A549 (cell line): ENCODE measurements around the gene SH3RF3. TPM values are rescaled to one million over a fixed set of nuclear protein-coding genes. Genes with fewer than 3 reads are reported as not detected.

Source experiments
- ATAC-seq, 2 experiments: fragments of 200-7000 bp in 1 of 2; fragments of >200 bp in 1 of 2; cut with Nextera tagmentation in 1 of 2; cut with Tn5 transposase in 1 of 2; 3 replicates each; pipeline versions ENCODE4 v1.8.0 to v1.9.1; 2018 to 2020; ENCODE audit warnings: mild to moderate bottlenecking in 1 of 2, moderate library complexity in 1 of 2
- CTCF ChIA-PET: fragments of 300-600 bp; sonication (Branson Sonifier 250); formaldehyde crosslinking; extraction: SDS; loops from one replicate; lab custom pipeline; 2021; ENCODE audit warnings: antibody characterized with exemption, inconsistent platforms; lab: Yijun Ruan, JAX
- POLR2A ChIA-PET: fragments of 350-600 bp; formaldehyde crosslinking; extraction: SDS; loops from one replicate; lab custom pipeline; 2021; ENCODE audit warnings: antibody characterized with exemption, inconsistent platforms; lab: Yijun Ruan, JAX
- DNase-seq, 2 experiments: peaks; one replicate each; pipeline versions ENCODE4 v3.0.0 to v3.0.0-alpha.2; 2011 to 2016; ENCODE audit warnings: low read depth in 1 of 2, low spot score in 1 of 2
- FAIRE-seq: peaks from 2 replicates; lab custom pipeline; 2011; peaks lifted over from hg19 to GRCh38; lab: Jason Lieb, UNC
- H3K27ac ChIP-seq, 2 experiments: fragments of >200 bp; sonication (Bioruptor Twin); formaldehyde crosslinking; 3 replicates each; pipeline ENCODE4 v1.5.1; 2016 to 2017
- H3K4me1 ChIP-seq: fragments of >200 bp; sonication (Bioruptor Twin); formaldehyde crosslinking; 3 replicates; pipeline ENCODE4 v1.6.1; 2016
- H3K4me2 ChIP-seq: fragments of >200 bp; sonication (Bioruptor Twin); formaldehyde crosslinking; 3 replicates; pipeline ENCODE4 v1.6.1; 2016
- H3K4me3 ChIP-seq: fragments of >200 bp; sonication (Bioruptor Twin); formaldehyde crosslinking; 3 replicates; pipeline ENCODE4 v1.5.1; 2016
- H3K9me3 ChIP-seq: fragments of >200 bp; sonication (Bioruptor Twin); formaldehyde crosslinking; 3 replicates; pipeline ENCODE4 v1.6.1; 2016
- CBX8 ChIP-seq: fragments of 200-600 bp; sonication (generic); IDR thresholded peaks from 2 replicates; pipeline ENCODE4 v1.6.1; 2016
- CHD2 ChIP-seq: fragments of 150-350 bp; IDR thresholded peaks from 2 replicates; pipeline ENCODE4 v1.6.1; 2014; ENCODE audit warnings: low read length; ENCODE audit not compliant: partially characterized antibody
- CHD4 ChIP-seq: fragments of 200-600 bp; sonication (generic); IDR thresholded peaks from 2 replicates; pipeline ENCODE4 v1.6.1; 2016; ENCODE audit warnings: antibody characterized with exemption, mild to moderate bottlenecking, borderline replicate concordance
- EHF ChIP-seq: fragments of 250-450 bp; sonication (Bioruptor Pico); IDR thresholded peaks from 2 replicates; pipeline ENCODE4 v1.5.0; 2020; ENCODE audit warnings: mild to moderate bottlenecking
- ELK1 ChIP-seq: fragments of 150-350 bp; IDR thresholded peaks from 2 replicates; pipeline ENCODE4 v1.6.1; 2014; ENCODE audit warnings: low read depth, mild to moderate bottlenecking, low read length
- EP300 ChIP-seq, 2 experiments: fragments of >200 bp; sonication (Bioruptor Twin); formaldehyde crosslinking; IDR thresholded peaks; 2 replicates in 1 of 2; 3 replicates in 1 of 2; pipeline ENCODE4 v1.6.1; 2016 to 2017
- ESRRA ChIP-seq: fragments of 150-350 bp; IDR thresholded peaks from 2 replicates; pipeline ENCODE4 v1.6.1; 2014; ENCODE audit warnings: mild to moderate bottlenecking, low read length, borderline replicate concordance
- FOSL2 ChIP-seq, 2 experiments: fragments of 450-650 bp in 1 of 2; fragments of >200 bp in 1 of 2; sonication (Bioruptor Twin) in 1 of 2; formaldehyde crosslinking; IDR thresholded peaks; 2 replicates each; pipeline versions ENCODE4 v1.5.0 to v1.6.1; 2016 to 2020; ENCODE audit warnings: mild to moderate bottlenecking in 1 of 2, moderate library complexity in 1 of 2
- KDM5A ChIP-seq: fragments of 200-600 bp; sonication (generic); IDR thresholded peaks from 2 replicates; pipeline ENCODE4 v1.6.1; 2016; ENCODE audit warnings: antibody characterized with exemption, mild to moderate bottlenecking
- MAFK ChIP-seq: fragments of 450-650 bp; IDR thresholded peaks from 2 replicates; pipeline ENCODE4 v1.6.1; 2014; ENCODE audit not compliant: partially characterized antibody
- MYC ChIP-seq: IDR thresholded peaks from 2 replicates; pipeline ENCODE4 v1.6.1; 2012; ENCODE audit warnings: mild to moderate bottlenecking, inconsistent platforms, low read length, improper control_type of control experiment, borderline replicate concordance
- NPAS2 ChIP-seq: fragments of 250-450 bp; sonication (Bioruptor Pico); IDR thresholded peaks from 2 replicates; pipeline ENCODE4 v1.8.0; 2022; ENCODE audit warnings: mild to moderate bottlenecking, moderate library complexity, borderline replicate concordance
- NR3C1 ChIP-seq: fragments of >200 bp; sonication (Bioruptor Twin); formaldehyde crosslinking; IDR thresholded peaks from 3 replicates; pipeline ENCODE4 v1.6.1; 2017
- PBX3 ChIP-seq: IDR thresholded peaks from 2 replicates; pipeline ENCODE4 v1.6.1; 2012
- PHF8 ChIP-seq: fragments of 200-600 bp; sonication (generic); IDR thresholded peaks from 2 replicates; pipeline ENCODE4 v1.6.1; 2016; ENCODE audit warnings: low read depth, mild to moderate bottlenecking, antibody characterized with exemption, moderate library complexity, borderline replicate concordance
- POLR2A ChIP-seq: IDR thresholded peaks from 2 replicates; pipeline ENCODE4 v1.6.1; 2012; ENCODE audit warnings: mild to moderate bottlenecking, low read length
- RAD21 ChIP-seq, 2 experiments: fragments of >200 bp in 1 of 2; sonication (Bioruptor Twin) in 1 of 2; formaldehyde crosslinking in 1 of 2; IDR thresholded peaks in 1 of 2; conservative IDR thresholded peaks in 1 of 2; 2 replicates in 1 of 2; 3 replicates in 1 of 2; pipeline ENCODE4 v1.6.1; 2012 to 2018; ENCODE audit warnings: inconsistent platforms in 1 of 2
- REST ChIP-seq: fragments of 200-600 bp; sonication (generic); IDR thresholded peaks from 2 replicates; pipeline ENCODE4 v1.6.1; 2016; ENCODE audit warnings: antibody characterized with exemption, mild to moderate bottlenecking, moderate library complexity
- RNF2 ChIP-seq: fragments of 200-600 bp; sonication (generic); IDR thresholded peaks from 2 replicates; pipeline ENCODE4 v1.6.1; 2016; ENCODE audit warnings: low read depth, mild to moderate bottlenecking, antibody characterized with exemption, moderate library complexity, borderline replicate concordance
- SREBF2 ChIP-seq: fragments of 450-650 bp; IDR thresholded peaks from 2 replicates; pipeline ENCODE4 v1.6.1; 2014; ENCODE audit warnings: mild to moderate bottlenecking, moderate library complexity
- ZC3H11A ChIP-seq: fragments of 450-650 bp; IDR thresholded peaks from 2 replicates; pipeline ENCODE4 v1.6.1; 2014; ENCODE audit warnings: antibody characterized with exemption, mild to moderate bottlenecking
- WGBS: methylation state at CpG from one replicate; pipeline ENCODE4 v1.1.6; 2017; ENCODE audit errors: missing lambda C conversion rate; 5-methylcytosine and 5-hydroxymethylcytosine counted together
- polyA plus RNA-seq, 4 experiments: library from polyadenylated mRNA; depleted of rRNA in 3 of 4; stranded (reverse); fragments of >200 nt; fragmentation: RNase III in 1 of 4; extraction: RNeasy Plus Mini Kit Qiagen cat#74134 plus additional on column Dnase treatment in 1 of 4; gene quantifications; 2 replicates in 3 of 4; 3 replicates in 1 of 4; pipeline ENCODE4 v1.2.3, GENCODE V29; 2011 to 2017
- TF ChIP-seq, protein P1 (sequence below): fragments of >200 bp; sonication (Bioruptor Twin); formaldehyde crosslinking; IDR thresholded peaks from 2 replicates; pipeline ENCODE4 v1.6.1; 2016

The SH3RF3 gene
- polyA plus RNA-seq, 2 of the 4 experiments (the other 2 are of a cell fraction): 0.04 to 0.21 TPM

GRCh38 chr2:109083771-109084170 lies 45.2 kb upstream of the SH3RF3 start:
- WGBS: 21% methylated on average over 4 of the region's 4 CpGs
- DNase-seq: no peak
- no peak for ATAC-seq
- no peak overlapping the region for H3K27ac ChIP-seq
- H3K4me1 ChIP-seq: no peaks in the 10 kb centered on the region
- FAIRE-seq: no peak
- H3K9me3 ChIP-seq: no peaks in the 10 kb centered on the region; the same call in 2 of the 3 replicates
- H3K4me3 ChIP-seq: no peak overlapping the region
- TF ChIP-seq ZC3H11A (no peak), CHD2 (no peak), RAD21 (conservative IDR thresholded peaks at IDR 0.05 in 1 of 2, IDR thresholded peaks at IDR 0.05 in 1 of 2) (no peak), MAFK (no peak), EP300 (IDR thresholded peaks at IDR 0.05) (no peak), SREBF2 (no peak), EHF (CRISPR knock-in tag) (no peak), CHD4 (no peak), ELK1 (no peak), REST (no peak), POLR2A (no peak), FOSL2 (IDR thresholded peaks at IDR 0.05) (no peak), FOSL2 (CRISPR knock-in tag; IDR thresholded peaks at IDR 0.05) (no peak), PHF8 (no peak), MYC (no peak), ESRRA (no peak), CBX8 (no peak), NPAS2 (no peak), PBX3 (no peak)
- TF ChIP-seq, protein P1, sequence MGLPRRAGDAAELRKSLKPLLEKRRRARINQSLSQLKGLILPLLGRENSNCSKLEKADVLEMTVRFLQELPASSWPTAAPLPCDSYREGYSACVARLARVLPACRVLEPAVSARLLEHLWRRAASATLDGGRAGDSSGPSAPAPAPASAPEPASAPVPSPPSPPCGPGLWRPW: no peak
- POLR2A ChIA-PET: no interaction called here
- CTCF ChIA-PET: interaction anchor here (1.0 kb wide), 1 partner anchor 10 kb away, joined by 3 read pairs; no protein-coding TSS in a partner anchor
- no peak overlapping the region for H3K4me2 ChIP-seq

DNA sequence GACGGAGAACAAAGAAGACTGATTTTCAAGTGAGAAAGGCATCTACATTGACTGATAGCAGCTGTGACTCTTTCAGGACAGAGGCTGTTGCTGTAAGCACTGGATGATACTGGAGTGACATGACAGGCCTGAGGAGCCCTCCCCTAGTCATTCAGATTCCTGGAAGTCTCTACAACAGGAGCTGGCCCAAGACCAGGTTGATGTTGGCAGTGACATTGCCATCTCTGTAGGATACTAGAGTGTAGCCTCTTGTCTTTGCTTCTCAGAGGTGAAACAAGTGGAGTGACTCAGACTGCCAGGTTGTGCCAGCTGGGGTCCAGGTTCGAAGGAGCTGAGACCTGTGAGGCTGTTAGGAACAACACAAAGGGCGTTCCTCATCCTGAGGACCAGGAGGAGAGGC lies 44.7 kb upstream of the SH3RF3 start:
- ChIA-PET CTCF (interaction anchor here (0.6 kb wide), 1 partner anchor 13 kb away, joined by 4 read pairs; no protein-coding TSS in a partner anchor), POLR2A (no interaction called here)
- no peaks in the 10 kb centered on the region for H3K4me1 ChIP-seq
- FAIRE-seq: no peak
- ATAC-seq: no peak
- no peak overlapping the region for H3K27ac ChIP-seq
- H3K4me3 ChIP-seq: no peak overlapping the region
- WGBS: 59% methylated on average over 3 of the region's 3 CpGs
- no peak for TF ChIP-seq CBX8
- no peak for TF ChIP-seq KDM5A
- no peak for TF ChIP-seq PHF8
- TF ChIP-seq NR3C1: no peak
- no peak for TF ChIP-seq RNF2
- TF ChIP-seq ZC3H11A: no peak
- TF ChIP-seq, protein P1: no peak
- no peak for TF ChIP-seq FOSL2 (IDR thresholded peaks at IDR 0.05)
- no peak for TF ChIP-seq FOSL2 (CRISPR knock-in tag; IDR thresholded peaks at IDR 0.05)
- no peaks in the 10 kb centered on the region for H3K9me3 ChIP-seq
- no peak for DNase-seq
- H3K4me2 ChIP-seq: no peak overlapping the region
